IMR-90 (cell line): Measurements from ENCODE around the gene POTEM. TPM values are rescaled to one million over a fixed set of nuclear protein-coding genes. Genes with fewer than 3 reads are reported as not detected.
"Not testable (repeated sequence)": the region's sequence is repeated elsewhere in the genome, so short reads cannot be mapped to it uniquely, and the experiment has no call there.

ENCODE experiments used
- ATAC-seq: fragments of 200-7000 bp; cut with Tn5 transposase; 2 replicates; pipeline ENCODE4 v1.9.1; 2020; ENCODE audit warnings: low read depth, mild to moderate bottlenecking, moderate library complexity
- BruUV-seq: library from RNA; stranded (reverse); fragments of 400-500 nt; replicated peaks from 2 replicates; lab custom pipeline; 2021; lab: Mats Ljungman, UMichigan
- CTCF ChIA-PET: fragments of 300-600 bp; formaldehyde crosslinking; extraction: SDS; loops from one replicate; lab custom pipeline; 2021; ENCODE audit warnings: antibody characterized with exemption; lab: Yijun Ruan, JAX
- POLR2A ChIA-PET: fragments of 300-600 bp; sonication (Branson Sonifier 250); formaldehyde crosslinking; loops from one replicate; lab custom pipeline; 2022; ENCODE audit warnings: antibody characterized with exemption; ENCODE audit not compliant: unreplicated experiment; lab: Charles Lee
- DNase-seq: peaks from one replicate; pipeline ENCODE4 v3.0.0; 2013
- H2AFZ ChIP-seq: replicated peaks from 2 replicates; pipeline ENCODE3; 2013; ENCODE audit warnings: low read length, mild to moderate bottlenecking; ENCODE audit not compliant: poor library complexity
- H2AK5ac ChIP-seq: 2 replicates; pipeline ENCODE4 v1.6.1; 2013; ENCODE audit warnings: low read depth, low read length, inconsistent platforms
- H2AK9ac ChIP-seq: replicated peaks from 2 replicates; pipeline ENCODE3; 2013; ENCODE audit warnings: mild to moderate bottlenecking, low read depth, low read length, moderate library complexity; ENCODE audit not compliant: poor library complexity
- H2BK120ac ChIP-seq: 2 replicates; pipeline ENCODE4 v1.6.1; 2013; ENCODE audit warnings: low read depth, low read length, inconsistent platforms
- H2BK15ac ChIP-seq: 3 replicates; pipeline ENCODE4 v1.6.1; 2013; ENCODE audit warnings: low read depth, low read length, inconsistent platforms
- H2BK20ac ChIP-seq: 2 replicates; pipeline ENCODE4 v1.6.1; 2013; ENCODE audit warnings: low read depth, mild to moderate bottlenecking, inconsistent platforms, low read length, moderate library complexity
- H2BK5ac ChIP-seq: 2 replicates; pipeline ENCODE4 v1.6.1; 2013; ENCODE audit warnings: mild to moderate bottlenecking, low read depth, low read length, inconsistent platforms; ENCODE audit not compliant: poor library complexity, severe bottlenecking
- H3K14ac ChIP-seq: replicated peaks from 2 replicates; pipeline ENCODE4 v1.6.1; 2013; ENCODE audit warnings: low read depth, low read length, inconsistent platforms
- H3K18ac ChIP-seq: 2 replicates; pipeline ENCODE4 v1.6.1; 2013; ENCODE audit warnings: low read depth, low read length, control low read depth
- H3K23ac ChIP-seq: 2 replicates; pipeline ENCODE4 v1.6.1; 2013; ENCODE audit warnings: low read depth, low read length, inconsistent platforms
- H3K27ac ChIP-seq: 2 replicates; pipeline ENCODE4 v1.5.1; 2013; ENCODE audit warnings: mild to moderate bottlenecking, control low read depth, low read length; ENCODE audit not compliant: insufficient read depth
- H3K27me3 ChIP-seq: 2 replicates; pipeline ENCODE4 v1.6.1; 2013; ENCODE audit warnings: low read length; ENCODE audit not compliant: control insufficient read depth, insufficient read depth
- H3K36me3 ChIP-seq: 2 replicates; pipeline ENCODE4 v1.6.1; 2013; ENCODE audit warnings: low read length, mixed read lengths; ENCODE audit not compliant: control insufficient read depth, insufficient read depth
- H3K4ac ChIP-seq: 2 replicates; pipeline ENCODE4 v1.6.1; 2013; ENCODE audit warnings: low read depth, low read length, inconsistent platforms
- H3K4me1 ChIP-seq: 2 replicates; pipeline ENCODE4 v1.6.1; 2013; ENCODE audit warnings: low read length, mixed read lengths; ENCODE audit not compliant: control insufficient read depth, insufficient read depth
- H3K4me2 ChIP-seq: 2 replicates; pipeline ENCODE4 v1.6.1; 2013; ENCODE audit warnings: low read depth, mild to moderate bottlenecking, control low read depth, low read length, moderate library complexity
- H3K4me3 ChIP-seq: 2 replicates; pipeline ENCODE4 v1.5.1; 2013; ENCODE audit warnings: low read depth, mild to moderate bottlenecking, control low read depth, low read length, moderate library complexity; ENCODE audit not compliant: insufficient read depth
- H3K56ac ChIP-seq: 2 replicates; pipeline ENCODE4 v1.6.1; 2013; ENCODE audit warnings: low read length, inconsistent platforms; ENCODE audit not compliant: insufficient read depth; ENCODE audit errors: extremely low read depth
- H3K79me1 ChIP-seq, 2 experiments: 2 replicates each; pipeline ENCODE4 v1.6.1; 2013; ENCODE audit warnings: low read length in 2 of 2, inconsistent platforms in 1 of 2, low read depth in 1 of 2
- H3K9ac ChIP-seq: 2 replicates; pipeline ENCODE4 v1.6.1; 2013; ENCODE audit warnings: low read depth, low read length, control low read depth
- H3K9me1 ChIP-seq: 2 replicates; pipeline ENCODE4 v1.6.1; 2013; ENCODE audit warnings: low read length, inconsistent platforms; ENCODE audit not compliant: insufficient read depth
- H3K9me3 ChIP-seq: 2 replicates; pipeline ENCODE4 v1.6.1; 2013; ENCODE audit warnings: low read length; ENCODE audit not compliant: control insufficient read depth, insufficient read depth
- H4K20me1 ChIP-seq: 2 replicates; pipeline ENCODE4 v1.6.1; 2013; ENCODE audit warnings: low read length, inconsistent platforms; ENCODE audit not compliant: insufficient read depth
- H4K5ac ChIP-seq: 2 replicates; pipeline ENCODE4 v1.6.1; 2013; ENCODE audit warnings: mild to moderate bottlenecking, low read depth, low read length, control low read depth
- H4K8ac ChIP-seq, 2 experiments: 2 replicates each; pipeline ENCODE4 v1.6.1; 2013; ENCODE audit warnings: low read depth in 2 of 2, low read length in 2 of 2, control low read depth in 1 of 2, inconsistent platforms in 1 of 2
- H4K91ac ChIP-seq: 2 replicates; pipeline ENCODE4 v1.6.1; 2013; ENCODE audit warnings: low read depth, low read length, inconsistent platforms; ENCODE audit not compliant: insufficient read depth
- WGBS, 2 experiments: methylation state at CpG; one replicate each; pipeline versions ENCODE4 v1.1.5 to v1.1.7; 2013; ENCODE audit warnings: missing lambda C conversion rate in 2 of 2; ENCODE audit not compliant: insufficient read length in 1 of 2; ENCODE audit errors: extremely low coverage in 2 of 2; 5-methylcytosine and 5-hydroxymethylcytosine counted together
- dilution Hi-C: fragments of 300-500 bp; cut with HindIII; formaldehyde crosslinking; loops from one replicate; pipeline ENCODE4 v1.14.3; 2018; ENCODE audit warnings: low sequenced_read_pairs; ENCODE audit not compliant: unreplicated experiment
- in situ Hi-C: fragments of 300-500 bp; cut with MboI; formaldehyde crosslinking; loops from 3 replicates; pipeline ENCODE4 v1.14.3; 2019; ENCODE audit warnings: low sequenced_read_pairs, inconsistent platforms, mixed read lengths
- intact Hi-C: fragments of 100-400 bp; cut with micrococcal nuclease; formaldehyde crosslinking; loops from 2 replicates; pipeline ENCODE4 v1.10.0; 2022
- polyA plus RNA-seq, 3 experiments: library from polyadenylated mRNA; depleted of rRNA; stranded (reverse); fragments of >200 nt; gene quantifications; 2 replicates each; pipeline ENCODE4 v1.2.3, GENCODE V29; 2012; ENCODE audit warnings: low replicate concordance in 1 of 3
- total RNA-seq: library from RNA; depleted of rRNA; stranded (reverse); fragments of >200 nt; gene quantifications from 2 replicates; pipeline ENCODE4 v1.2.3, GENCODE V29; 2012

Gene POTEM
- total and polyA plus RNA-seq, 2 of the 4 experiments (the other 2 are of a cell fraction) = not detected

DNA sequence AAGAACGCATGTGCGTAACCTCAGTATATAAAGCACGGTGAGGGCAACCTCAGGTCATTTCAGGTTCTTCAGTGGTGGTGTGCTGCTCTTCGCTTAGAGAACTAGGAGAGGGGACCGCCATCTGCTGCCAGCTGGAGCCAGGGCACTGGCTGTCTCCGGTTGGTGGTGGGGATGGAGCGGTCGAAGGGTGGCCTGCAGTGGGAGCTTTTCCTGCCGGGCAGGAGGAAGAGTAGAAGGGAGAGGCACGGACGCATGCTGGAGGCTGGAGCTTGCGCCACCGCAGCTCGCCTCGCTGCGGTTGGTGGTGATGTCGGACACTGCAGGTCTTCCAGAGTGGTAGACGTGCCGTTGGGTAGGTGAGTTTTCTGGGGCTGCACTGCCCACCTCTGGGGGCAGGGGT is 47.2 kb upstream of the POTEM start:
- H2AK5ac ChIP-seq, H3K27ac ChIP-seq, POLR2A ChIA-PET, H3K23ac ChIP-seq, H4K91ac ChIP-seq, H2BK20ac ChIP-seq, H3K9ac ChIP-seq, H2AK9ac ChIP-seq, H2BK5ac ChIP-seq, H3K27me3 ChIP-seq, H3K4ac ChIP-seq, H3K4me1 ChIP-seq, CTCF ChIA-PET, H3K56ac ChIP-seq, in situ Hi-C loops, H4K5ac ChIP-seq, H2BK120ac ChIP-seq, BruUV-seq, H3K4me2 ChIP-seq, H3K9me3 ChIP-seq, H2BK15ac ChIP-seq, ATAC-seq, H2AFZ ChIP-seq, dilution Hi-C loops, intact Hi-C loops, H3K9me1 ChIP-seq, H3K18ac ChIP-seq, H3K4me3 ChIP-seq, H3K36me3 ChIP-seq, H3K79me1 ChIP-seq, DNase-seq, H4K8ac ChIP-seq, H4K20me1 ChIP-seq, H3K14ac ChIP-seq: not testable (repeated sequence)
- no CpG with 5 or more reads among the region's 19 CpGs for WGBS, 2 experiments

DNA sequence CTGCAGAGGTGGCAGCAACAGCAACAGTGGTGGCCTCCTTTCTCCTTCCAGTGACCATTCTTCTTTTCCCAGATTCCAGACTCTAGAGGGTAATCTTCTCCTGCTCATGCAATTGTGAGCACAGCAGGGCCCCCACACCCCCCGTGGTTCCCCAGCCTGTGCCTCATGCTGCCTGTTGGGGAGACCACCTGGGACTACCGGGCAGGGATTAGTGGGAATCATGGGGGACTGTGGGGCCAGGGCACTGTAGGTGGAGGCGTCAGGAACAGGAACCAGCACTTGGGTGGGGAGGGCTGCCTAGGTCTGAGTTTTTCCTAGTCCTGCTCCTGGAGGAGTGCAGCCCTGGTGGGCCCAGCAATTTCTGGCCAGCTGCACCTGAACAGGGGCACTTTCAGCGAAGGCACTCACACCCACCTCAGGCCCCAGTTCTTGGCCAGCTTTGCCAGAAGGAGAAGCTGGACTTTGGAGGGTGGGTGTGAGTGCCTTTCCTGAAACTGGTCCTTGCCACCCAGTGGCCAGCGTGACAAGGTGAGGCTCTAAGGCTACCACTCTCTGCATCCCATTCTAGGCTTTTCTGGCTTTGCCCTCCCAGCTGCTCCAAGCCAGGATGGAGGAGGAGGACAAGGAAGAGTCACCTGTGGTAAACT is 46.1 kb upstream of the POTEM start:
- H4K20me1 ChIP-seq, H2AK5ac ChIP-seq, H2AFZ ChIP-seq, H3K27me3 ChIP-seq, H3K4me2 ChIP-seq, H3K9me1 ChIP-seq, DNase-seq, H2BK20ac ChIP-seq, H3K14ac ChIP-seq, H3K4me1 ChIP-seq, POLR2A ChIA-PET, H2BK15ac ChIP-seq, H4K5ac ChIP-seq, H3K79me1 ChIP-seq, dilution Hi-C loops, intact Hi-C loops, H4K8ac ChIP-seq, H3K56ac ChIP-seq, H3K18ac ChIP-seq, H4K91ac ChIP-seq, H3K27ac ChIP-seq, H3K23ac ChIP-seq, in situ Hi-C loops, H3K4me3 ChIP-seq, H3K4ac ChIP-seq, H2AK9ac ChIP-seq, H2BK5ac ChIP-seq, H3K9me3 ChIP-seq, H3K9ac ChIP-seq, H2BK120ac ChIP-seq, H3K36me3 ChIP-seq, BruUV-seq, CTCF ChIA-PET, ATAC-seq: not testable (repeated sequence)
- no CpG with 5 or more reads among the region's 5 CpGs for WGBS, 2 experiments
